ENCODE measurements around the gene DDOST. TPM values are rescaled to one million over a fixed set of nuclear protein-coding genes. Genes with fewer than 3 reads are reported as not detected.

Gene DDOST
- 200 TPM for total RNA-seq

DNA sequence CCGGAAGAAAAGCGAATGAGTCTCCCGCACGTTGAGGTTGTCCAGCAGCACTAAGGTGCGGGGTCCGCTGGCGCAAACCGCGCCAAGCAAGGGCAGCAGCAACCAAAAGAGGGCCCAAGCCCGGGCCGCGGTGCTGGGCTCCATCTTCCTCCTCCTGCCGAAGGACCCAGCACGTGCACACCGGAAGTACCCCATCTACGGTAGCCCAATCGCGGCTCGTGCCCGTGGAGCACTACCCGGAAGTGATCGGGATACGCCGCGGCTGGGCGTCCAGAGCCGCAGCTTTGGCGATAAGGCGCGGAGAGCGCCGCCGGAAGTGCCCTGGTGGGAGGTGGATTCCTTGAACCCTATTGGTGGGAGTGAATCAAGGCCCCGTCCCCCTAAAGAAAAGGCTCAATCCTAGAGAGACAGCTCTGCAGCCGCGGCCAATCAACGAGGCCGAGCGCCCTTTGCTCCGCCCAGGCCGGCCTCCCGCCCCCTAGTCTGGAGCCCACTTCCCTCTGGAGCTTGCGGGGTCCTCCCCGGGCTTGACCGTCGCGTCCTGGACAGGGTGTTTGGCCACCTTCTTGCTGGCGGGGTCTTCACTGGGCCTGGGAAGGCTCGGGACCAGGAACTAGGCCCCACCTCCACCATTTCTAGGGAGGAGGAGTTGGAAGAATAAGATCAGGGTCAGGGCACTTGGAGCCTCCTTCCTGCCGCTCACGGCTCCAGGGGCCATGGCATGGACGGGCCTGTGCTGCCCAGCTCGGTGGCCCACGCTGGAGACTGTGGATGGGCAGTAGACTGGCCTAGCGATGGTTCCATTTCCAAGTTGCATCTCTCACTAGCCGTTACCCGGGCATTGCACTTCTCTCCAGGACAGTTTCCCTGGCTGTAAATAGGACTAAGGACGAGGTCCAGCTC is at the start of gene DDOST:
DDOST (minus strand) TSS at position 163 of the 903 bp plus-strand sequence; CDS start at position 144, 19 bp downstream.
- DNase-seq (ENCODE audit: low spot score), result peak; percentile 97

DNA sequence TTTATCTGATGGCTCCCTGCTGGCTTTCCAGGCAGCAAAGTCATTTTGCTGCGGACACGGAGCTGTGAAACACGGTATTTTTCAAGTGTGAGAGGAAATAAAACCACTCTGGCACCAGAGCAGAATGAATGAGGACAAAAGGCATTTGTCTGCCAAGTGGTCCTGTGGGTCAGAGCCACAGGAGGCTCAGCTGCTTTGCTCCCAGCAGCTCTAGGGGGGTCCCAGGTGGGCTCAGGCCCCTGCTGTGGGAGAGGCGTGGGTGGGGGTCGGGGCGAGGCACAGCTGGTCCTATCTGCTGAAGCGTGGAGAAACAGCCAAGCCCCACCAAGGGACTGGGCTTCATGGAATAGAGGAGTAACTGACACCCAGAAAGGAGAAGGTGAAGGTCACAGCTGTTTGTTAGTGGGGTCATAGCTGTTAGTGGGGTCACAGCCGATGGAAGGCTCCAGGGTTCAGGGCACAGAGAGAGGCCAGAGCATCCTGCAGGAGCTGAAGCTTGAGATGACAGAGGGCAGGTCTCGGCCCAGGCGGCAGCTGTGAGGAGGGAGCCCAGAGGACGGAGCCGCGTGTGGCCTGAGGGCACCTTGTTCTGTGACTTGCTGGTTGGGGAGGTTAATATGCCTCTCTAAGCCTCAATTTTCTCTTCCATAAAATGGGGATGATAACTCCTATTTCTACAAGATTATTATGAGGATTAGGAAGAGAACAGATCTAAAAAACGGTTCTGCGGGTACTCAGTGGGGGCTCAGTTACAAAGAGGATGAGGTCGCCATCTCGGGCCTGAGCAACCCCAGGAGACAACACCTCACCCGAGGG is 49.5 kb upstream of the DDOST start:
- no peak for DNase-seq (ENCODE audit: low spot score)

DNA sequence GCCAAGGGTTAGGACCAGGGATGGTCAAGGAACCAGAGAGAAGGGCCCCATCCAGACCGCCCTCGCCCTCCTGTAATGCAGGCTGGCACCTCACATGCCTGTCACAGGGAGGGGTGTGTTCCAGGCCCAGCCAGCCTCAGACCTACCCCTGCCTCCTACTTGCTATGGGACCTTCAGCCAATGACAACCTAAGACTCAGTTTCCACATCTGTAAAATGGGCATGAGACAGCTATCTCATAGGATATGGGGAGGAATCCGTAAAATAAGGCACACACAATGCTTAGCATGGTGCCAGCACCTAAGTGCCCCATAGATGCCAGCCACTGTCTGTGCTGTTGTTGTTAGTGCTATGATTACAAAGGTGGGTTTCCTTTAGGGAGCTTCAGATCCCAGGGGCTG is 48.7 kb upstream of the DDOST start:
- no peak for DNase-seq (ENCODE audit: low spot score)

DNA sequence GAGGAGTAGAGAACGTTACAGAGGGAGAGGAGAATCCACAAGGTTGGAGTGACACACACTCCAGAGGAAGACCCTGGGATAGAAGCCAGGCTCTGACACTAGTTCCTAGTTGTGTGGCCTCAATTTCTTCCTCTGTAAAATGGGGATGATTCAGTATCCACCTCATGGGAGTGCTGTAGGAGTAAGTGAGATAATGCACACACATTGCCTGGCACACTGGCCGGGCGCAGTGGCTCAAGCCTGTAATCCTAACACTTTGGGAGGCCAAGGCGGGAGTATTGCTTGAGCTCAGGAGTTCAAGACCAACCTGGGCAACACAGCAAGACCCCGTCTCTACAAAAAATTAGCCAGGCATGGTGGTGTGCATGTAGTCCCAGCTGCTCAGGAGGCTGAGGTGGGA is 47.7 kb upstream of the DDOST start:
- no peak for DNase-seq (ENCODE audit: low spot score)

DNA sequence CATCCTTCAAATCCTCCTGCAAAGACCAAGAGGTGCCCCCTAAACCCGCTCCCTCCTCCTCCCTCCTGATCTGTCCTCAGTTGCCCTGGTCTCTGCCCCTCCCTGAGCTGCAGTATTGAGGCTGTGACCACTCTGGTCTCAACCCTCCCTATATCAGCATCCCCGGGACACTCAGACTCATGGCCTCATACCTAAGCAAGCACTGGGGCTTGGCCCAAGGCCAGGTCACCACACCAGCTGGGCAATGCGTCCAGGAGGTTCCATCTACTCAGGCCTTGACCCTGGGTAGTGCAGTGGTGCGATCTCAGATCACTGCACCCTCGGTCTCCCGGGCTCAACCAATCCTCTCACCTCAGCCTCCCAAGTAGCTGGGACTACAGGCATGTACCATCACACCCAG is 46.9 kb upstream of the DDOST start:
- DNase-seq (ENCODE audit: low spot score), result no peak

DNA sequence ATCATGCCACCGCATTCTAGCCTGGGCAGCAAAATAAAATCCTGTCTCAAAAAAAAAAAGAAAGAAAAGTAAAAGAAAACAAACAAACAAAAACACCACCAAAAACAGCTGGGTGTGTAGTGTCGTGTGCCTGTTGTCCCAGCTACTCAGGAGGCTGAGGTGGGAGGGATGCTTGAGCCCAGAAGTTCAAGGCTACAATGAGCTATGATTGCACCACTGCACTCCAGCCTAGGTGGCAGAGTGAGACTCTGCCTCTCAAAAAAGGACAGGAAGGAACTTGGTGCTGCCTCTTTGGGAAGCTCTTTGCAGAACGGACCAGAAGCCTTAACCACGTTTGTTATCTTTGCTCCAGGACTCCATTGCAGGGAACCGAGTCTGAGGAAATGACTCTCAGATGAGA is 45.7 kb upstream of the DDOST start:
- no peak for DNase-seq (ENCODE audit: low spot score)

DNA sequence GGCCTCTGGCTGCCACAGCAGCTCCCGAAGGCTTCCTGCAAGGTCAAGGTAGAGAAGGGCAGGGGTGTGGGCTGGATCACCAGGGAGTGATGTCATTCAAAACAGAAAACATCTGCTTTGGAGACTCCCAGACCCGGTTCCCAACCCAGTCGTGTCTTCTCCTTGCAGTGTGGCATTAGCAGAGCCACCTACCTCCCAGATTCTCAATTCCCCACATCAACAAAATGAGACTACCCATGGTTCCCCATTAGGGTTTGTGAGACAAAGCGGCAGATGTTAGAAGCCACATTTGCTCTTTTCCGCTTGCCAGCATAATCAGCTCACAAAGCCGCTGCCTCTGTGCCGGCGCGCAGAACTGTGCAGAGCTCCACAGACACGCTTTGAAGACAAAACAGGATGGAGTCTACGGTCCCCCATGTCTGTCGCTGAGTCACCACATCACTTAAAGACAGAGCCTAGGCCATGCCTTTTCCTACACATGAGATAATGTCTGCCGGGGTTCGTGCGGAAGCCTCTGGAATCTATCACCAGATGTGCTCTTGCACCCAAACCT is 44.1 kb upstream of the DDOST start:
- no peak for DNase-seq (ENCODE audit: low spot score)

DNA sequence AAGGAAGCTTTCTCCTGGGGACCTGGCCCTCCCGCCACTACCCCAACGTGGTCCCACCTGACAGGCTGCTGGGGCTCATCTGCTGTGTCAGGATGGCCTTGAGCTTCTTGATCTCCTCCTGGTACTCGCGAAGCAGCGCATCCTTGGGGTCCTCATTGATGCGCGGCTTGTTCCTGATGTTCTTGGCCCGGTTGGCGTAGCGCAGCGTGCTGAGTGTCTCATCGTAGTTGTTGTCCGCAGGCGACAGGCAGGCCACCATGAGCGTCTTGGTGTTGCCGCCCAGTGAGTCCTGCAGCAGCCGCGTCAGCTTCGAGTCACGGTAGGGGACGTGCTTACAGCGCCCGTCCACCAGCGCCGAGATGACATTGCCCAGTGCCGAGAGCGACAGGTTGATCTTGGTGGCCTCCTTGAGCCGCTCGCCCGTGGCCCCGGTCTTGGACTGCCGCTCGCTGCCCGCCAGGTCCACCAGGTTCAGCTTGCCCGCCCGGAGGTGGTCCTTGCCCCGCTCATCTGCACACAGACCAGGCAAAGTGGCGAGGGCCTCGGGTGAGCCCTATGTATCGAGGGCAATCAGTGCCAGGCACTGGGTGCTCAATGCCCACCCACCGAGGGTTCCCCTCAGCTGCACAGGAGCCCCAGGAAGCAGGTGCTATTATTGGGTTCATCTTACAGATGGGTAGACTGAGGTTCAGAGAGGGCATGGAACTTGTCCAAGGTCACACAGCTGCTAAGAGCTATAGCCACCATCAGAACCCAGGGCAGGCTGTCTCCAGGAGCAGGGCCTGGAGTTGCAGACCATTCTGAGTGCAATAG is 43.4 kb upstream of the DDOST start:
- no peak for DNase-seq (ENCODE audit: low spot score)

DNA sequence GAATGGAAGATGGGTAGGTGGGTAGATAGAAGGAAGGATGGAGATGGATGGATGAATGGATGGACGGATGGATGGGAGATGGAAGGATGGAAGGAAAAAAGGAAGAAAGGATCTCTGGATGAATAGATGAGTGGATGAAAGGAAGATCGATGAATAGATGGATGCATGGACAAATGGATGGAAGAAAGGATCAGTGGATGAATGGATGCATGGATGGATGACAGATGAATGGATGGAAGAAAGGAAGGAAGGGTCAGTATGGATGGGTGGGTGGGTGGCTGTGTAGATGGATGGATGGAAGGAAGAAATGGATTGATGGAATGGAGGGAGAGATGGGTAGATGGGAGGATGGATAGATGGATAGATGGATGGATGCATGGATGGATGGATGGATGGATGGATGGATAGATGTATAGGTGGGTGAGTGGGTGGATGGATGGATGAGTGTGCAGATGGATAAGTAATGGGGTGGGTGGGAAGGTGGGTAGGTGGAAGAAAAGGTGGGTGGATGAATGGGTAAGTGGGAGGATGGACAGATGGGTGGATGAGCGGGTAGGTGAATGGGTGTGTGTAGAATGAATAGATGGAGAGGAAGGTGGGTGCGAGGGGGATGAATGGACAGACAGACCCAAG is 42.1 kb upstream of the DDOST start:
- no peak for DNase-seq (ENCODE audit: low spot score)

DNA sequence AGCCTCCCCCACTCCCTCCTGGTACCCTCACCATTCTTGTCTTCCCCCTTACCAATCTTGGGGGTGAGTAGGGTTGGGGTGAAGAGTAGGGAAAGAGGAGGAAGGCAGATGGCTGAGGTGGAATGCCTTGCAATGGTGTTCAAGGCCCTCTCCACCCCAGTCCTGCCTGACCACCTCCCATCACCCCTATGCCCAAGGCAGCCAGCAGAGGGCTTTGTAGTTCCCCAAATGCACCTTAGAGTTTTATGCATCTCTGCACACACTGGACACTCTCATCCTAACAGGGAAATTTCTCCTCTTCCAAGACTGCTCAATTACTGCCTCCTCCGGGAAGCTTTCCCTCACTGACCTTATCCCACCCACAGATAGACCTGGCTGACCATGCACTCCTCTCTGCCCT is 41.2 kb upstream of the DDOST start:
- no peak for DNase-seq (ENCODE audit: low spot score)

DNA sequence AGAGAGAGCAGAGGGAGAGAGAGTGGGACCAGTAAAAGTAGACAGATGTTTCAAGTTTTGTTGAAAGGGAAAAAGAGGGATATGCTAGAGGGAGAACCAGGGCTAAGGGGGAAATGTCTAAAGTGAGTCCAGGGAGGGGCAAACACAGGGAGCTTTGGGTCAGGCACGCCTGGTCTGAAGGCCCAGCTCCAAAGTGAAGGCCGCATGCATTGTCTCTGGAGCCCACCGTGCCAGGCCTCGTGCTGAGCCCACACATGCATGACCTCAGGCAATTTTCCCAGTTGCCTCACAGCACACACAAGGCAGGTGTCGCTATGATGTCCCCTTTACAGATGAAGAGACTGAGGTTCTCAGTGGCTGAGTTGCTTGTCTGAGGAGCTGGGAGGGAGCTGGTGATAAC is 40.7 kb upstream of the DDOST start:
- DNase-seq (ENCODE audit: low spot score), result no peak

DNA sequence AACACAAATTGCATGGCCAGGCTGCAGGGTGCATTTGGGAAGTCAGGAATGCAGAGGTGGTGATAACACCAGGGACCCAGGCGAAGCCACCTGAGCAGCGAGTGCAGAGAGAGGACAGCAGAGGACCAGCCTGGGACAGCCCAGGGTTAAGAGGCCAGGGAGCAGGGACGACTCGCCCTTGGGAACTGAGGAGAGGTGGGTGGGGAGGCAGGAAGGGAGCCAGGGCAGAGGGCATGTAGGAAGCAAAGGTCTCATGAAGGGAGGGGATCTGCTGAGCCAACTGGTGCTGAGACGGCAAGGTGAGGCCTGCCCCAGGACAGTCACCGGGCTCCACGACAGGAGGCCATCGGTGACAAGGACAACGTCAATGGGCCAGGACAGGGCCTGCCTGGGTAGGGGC is 40.3 kb upstream of the DDOST start:
- DNase-seq (ENCODE audit: low spot score), result no peak

DNA sequence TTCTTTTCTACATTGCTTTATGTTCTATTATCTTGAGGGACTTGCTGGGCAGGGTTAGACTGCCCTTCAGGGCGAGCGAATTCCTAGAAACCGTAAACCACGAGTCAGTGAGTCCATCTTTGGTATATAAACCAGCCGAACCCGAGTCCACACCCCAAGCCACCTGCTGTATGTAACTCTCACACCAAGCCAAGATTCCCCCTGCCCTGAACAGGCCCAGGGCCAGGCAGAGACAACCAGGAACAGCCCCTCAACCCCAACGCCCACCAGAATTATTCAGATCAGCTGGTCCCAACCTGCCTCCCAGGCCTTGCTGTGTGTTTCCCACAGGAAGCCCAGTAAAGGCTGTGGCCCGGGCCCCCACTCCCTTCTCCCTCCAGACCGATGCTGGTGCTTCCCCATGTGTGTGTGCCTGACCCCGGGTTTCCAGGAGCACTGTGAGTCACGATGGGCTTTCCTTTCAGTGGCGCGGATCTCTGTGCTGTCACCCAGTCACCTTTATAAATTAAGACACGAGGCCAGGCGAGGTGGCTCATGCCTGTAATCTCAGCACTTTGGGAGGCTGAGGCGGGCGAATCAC is 39.6 kb upstream of the DDOST start:
- DNase-seq (ENCODE audit: low spot score), result no peak

DNA sequence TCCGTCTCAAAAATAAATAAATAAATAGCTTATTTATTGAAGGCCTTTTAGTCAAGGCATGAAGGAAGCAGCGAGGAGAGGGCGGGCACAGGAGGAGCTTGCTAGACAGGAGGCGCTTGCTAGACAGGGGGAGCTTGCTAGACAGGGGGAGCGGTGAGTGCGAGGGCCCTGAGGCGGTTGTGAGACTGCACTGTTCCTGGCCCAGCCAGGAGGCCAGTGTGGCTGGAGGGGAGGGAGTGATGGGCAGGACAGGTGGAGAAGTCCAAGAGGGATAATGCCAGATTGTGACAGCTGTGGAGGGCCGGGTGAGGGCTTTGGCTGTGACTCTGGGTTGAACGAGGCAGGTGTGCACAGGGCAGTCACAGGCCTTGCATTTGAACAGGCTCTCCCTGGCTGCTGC is 38.4 kb upstream of the DDOST start:
- DNase-seq (ENCODE audit: low spot score), result no peak

DNA sequence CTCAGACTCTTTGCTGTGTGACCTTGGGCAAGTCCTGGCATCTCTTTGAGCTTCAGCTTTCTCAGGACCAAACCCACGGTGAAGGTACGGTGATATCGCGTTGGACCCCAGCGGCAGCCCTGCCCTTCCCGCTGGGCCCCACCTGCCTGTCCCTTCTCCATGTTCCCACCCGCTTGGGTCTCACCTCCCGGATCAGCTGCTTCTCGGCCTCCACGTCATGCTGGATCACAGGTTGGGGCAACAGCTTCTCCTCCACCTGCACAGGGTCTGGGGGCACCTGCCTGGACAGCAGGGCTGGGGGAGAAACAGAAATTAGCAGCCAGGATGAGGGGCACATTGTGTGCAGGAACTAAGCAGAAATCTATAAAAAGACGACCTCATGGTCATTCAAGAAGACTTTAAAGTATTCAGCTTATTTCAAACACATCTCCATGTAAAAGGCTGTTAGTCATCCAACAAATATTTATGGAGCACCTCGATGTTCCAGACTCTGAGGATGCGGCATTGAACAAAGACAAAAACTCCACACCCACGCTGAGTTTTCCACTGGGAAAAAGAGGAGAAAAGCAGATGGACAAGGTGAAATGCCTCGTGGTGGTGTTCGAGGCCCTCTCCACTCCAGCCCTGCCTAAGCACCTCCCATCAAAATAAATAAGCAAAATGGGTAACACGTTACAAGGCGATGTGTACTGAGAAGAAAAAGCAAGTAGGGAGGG is 37.2 kb upstream of the DDOST start:
- DNase-seq (ENCODE audit: low spot score), result no peak

DNA sequence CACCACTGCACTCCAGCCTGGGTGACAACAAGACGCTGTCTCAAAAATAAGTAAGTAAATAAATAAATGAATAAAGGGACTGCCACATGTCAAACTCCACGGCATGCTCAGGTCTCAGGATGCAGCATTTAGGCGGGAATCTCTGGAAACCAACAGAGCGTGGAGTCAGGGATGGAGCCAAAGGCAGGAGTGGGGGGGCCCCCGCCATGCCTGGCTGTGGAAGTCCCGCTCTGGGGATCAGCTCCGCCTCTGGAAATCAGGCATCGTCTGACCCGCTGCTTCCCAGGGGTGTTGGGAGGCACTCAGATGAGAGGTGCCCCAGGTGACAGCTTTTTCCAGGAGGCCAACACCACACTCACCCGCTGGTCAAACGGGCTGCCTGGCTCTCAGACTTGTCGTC is 36.4 kb upstream of the DDOST start:
- no peak for DNase-seq (ENCODE audit: low spot score)

DNA sequence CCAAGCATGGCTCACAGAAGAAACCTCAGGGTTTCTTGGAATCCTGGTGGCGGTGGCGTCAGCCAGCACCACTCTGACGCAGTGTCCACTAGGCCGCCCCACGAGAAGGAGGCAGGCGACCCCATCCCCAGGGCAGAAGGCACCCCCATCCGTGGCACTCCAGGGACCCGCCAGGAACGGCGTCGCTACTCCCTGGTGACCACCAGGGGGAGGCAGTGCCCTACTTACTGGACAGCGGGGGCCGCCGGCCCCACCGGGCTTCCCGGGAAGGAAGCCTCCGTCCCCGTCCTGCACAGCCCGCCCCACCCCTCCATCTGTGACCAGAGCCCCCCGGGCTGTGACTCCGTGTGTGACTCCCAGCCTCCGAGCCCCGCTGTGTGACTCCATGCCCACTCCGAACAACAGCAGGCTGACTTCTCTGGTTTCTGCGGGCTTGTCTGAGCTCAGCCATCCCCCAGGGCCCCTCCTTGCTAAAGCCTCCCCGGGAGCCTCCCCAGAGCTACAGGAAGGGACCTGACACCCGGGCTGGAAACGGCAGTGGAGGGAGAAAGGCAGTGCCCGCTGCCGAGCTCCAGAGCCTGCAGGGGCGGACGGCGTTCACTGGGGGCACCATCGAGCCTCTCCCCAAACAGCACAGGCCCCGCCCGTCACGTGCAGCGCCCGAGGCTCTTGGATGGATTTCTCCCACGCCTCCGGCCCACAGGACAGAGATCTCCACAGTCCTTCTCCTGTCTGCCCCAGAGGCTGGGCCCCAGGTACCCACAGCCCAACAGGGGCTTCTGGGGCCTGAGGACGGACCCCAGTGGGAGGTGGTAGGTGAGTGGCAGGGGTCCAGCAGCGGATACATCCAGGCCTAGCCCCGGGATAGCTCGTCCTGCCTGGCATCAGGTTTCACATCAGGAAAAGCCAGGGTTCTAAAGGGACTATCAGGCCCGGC is 35.5 kb upstream of the DDOST start:
- DNase-seq (ENCODE audit: low spot score), result peak; percentile 78

DNA sequence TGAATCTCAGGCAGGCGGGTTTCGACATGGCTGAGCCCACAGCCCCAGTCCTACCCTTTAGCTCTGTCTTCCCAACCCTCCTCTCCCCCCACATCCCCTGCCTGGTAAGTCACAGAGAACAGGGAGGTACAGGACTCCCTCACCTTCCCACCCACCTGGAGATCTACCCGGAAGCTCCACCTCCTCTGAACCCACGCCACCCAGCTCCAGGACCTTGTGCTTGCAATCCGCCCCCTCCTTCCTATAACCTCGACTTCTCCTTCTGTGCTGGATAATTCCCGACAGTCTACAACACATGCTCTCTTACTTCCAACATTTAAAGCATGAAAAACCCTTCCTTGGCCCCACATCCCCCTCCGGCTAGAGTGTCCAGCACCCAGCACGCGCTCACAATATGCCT is 34.3 kb upstream of the DDOST start:
- DNase-seq (ENCODE audit: low spot score), result no peak

DNA sequence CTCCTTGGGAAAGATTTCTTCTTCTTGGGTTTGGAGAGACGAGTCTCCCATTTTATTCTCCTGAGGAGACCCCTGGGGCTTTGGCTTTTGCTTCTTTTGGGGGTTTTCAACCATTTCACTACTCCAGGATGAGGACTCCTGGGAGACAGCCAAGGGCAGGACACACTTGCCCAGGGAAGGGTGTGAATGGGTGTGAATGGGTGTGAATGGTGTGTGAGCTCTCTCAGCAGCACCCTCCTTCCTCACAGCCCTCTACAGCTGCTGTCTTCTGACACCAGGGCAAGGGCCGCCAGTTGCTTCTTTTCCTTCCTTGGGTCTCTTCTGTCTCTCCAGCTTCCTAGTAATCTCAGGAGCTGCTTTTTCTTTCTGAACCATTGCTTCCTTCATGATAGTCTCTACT is 32.5 kb upstream of the DDOST start:
- DNase-seq (ENCODE audit: low spot score), result no peak

Measured in mucosa of gallbladder (tissue), 1 donor.